ENCODE results near the gene PLAC8.

DNA sequence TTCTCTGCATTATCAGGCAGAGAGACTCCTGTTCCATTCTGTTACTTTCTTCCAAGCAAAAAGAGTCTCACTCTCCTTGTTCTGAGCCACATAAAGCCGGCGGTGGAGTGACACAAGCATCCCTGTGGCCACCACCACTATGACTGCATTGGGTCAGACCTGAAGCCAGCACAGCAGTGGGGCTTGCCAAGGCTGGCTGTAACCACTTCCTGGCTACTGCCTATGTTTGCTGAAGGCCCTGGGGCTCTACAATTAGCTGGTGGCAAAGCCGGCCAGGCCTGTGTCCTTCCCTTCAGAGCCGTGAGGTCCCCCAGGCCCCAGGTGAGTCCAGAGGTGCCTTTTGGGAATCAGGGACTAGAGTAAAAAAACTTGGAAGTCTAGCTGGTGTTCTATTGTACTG, 31.8 kb downstream of the PLAC8 start:
- TF ChIP-seq POLR2A (IDR thresholded peaks at IDR 0.05; ENCODE audit: low read depth) (no peak), POLR2AphosphoS5 (IDR thresholded peaks at IDR 0.05) (no peak), EP300 (IDR thresholded peaks at IDR 0.05) (no peak)
- TF ChIP-seq, protein P1, sequence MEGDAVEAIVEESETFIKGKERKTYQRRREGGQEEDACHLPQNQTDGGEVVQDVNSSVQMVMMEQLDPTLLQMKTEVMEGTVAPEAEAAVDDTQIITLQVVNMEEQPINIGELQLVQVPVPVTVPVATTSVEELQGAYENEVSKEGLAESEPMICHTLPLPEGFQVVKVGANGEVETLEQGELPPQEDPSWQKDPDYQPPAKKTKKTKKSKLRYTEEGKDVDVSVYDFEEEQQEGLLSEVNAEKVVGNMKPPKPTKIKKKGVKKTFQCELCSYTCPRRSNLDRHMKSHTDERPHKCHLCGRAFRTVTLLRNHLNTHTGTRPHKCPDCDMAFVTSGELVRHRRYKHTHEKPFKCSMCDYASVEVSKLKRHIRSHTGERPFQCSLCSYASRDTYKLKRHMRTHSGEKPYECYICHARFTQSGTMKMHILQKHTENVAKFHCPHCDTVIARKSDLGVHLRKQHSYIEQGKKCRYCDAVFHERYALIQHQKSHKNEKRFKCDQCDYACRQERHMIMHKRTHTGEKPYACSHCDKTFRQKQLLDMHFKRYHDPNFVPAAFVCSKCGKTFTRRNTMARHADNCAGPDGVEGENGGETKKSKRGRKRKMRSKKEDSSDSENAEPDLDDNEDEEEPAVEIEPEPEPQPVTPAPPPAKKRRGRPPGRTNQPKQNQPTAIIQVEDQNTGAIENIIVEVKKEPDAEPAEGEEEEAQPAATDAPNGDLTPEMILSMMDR (IDR thresholded peaks at IDR 0.05), result no peak

Data from esophagus muscularis mucosa (tissue), 4 donors.